Activated CD8-positive, alpha-beta memory T cell treated with anti-CD3 and anti-CD28 coated beads, Interleukin-2, amount 50 U/mL, for 4 hours (primary cell): ENCODE measurements around the gene PRKAG2.
"Not testable (repeated sequence)": the region's sequence is repeated elsewhere in the genome, so short reads cannot be mapped to it uniquely, and the experiment has no call there.

Experiments
- DNase-seq: peaks from one replicate; pipeline ENCODE4 v3.0.0-alpha.2; 2020

Gene PRKAG2

DNA sequence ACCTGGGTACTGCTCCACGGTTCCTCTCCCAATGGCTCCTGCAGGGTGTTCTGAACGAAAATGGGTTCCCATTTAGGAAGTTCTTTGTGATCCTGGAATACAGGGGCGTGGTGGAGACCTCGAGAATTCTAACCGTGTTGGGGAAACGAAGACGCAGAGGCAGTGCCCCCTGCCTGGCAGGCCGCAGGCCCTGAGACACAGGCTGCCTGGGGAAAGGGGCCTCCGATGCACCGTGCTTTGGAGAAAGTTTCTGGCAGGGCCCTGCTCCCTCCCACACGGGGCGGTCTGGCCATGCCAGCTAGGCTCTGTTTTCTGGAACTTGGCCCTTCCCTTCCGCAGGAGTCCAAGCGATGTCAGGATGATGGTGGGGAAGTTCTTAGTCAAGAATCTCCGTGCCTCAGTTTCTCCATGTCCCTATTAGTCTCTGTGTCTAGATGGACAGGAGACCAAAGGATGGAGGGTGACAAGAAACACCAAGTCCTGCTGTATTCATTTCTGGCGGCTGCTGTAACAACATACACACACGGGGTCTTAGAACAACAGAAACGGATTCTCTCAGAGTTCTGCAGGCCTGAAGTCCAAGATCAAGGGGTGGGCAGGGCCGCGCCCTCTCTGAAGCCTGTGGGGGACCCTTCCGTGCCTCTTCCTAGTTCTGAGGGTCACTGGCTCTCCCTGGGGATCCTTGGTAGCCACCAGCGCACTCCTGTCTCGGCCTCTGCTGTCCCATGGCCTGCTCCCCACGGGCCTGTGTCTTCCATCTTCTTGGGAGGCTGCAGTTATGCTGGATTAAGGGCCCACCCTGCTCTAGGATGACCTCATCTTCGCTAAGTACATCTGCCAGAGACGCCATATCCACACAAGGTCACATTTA, 27.7 kb downstream of the PRKAG2 start:
- no peak for DNase-seq

- no peak for DNase-seq
Observed at GRCh38 chr7:151847681-151848081, 29.2 kb downstream of the PRKAG2 start.

- no peak for DNase-seq
Observed at GRCh38 chr7:151847136-151847535, 29.8 kb downstream of the PRKAG2 start.

DNA sequence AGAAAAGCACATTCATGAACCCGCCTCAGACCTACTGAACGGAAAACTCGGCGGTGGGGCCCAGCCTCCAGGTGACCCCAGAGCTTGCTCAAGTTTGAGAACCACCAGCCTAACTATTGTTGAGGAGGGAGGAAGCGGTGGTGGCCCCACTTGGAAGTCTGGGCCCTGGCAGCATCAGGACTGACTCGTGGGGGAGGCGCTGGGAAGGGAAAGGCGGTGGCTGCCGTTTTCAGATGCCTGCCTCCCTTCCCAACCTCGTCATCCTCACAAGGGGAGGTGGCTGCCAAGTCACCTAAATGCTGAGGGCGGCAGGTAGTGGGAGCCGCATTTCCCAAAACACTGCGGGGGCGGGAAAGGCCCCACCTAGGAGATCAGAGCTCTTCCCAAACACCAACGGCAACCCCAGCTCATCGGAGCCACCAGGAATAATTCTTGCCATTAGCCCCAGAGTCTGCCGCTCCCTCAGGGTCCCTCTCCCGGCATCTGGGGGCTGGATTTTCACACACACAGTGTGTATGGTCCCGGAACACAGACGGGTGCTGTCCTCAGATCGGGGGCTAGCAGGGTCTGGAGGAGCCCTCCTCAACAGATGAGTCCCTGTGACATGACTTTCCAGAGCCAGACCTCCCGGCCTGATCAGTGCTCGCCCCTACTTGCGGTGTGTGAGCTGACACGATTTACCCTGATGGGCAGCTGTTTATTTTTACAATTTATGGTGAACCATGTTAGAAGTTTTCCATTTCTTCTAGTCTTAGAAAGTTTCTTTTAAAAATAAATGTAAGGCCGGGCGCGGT, 31.3 kb downstream of the PRKAG2 start:
- no peak for DNase-seq

GRCh38 chr7:151844825-151845200, 32.1 kb downstream of the PRKAG2 start:
- no peak for DNase-seq

- no peak for DNase-seq
Observed at GRCh38 chr7:151844071-151844824, 32.7 kb downstream of the PRKAG2 start.

DNA sequence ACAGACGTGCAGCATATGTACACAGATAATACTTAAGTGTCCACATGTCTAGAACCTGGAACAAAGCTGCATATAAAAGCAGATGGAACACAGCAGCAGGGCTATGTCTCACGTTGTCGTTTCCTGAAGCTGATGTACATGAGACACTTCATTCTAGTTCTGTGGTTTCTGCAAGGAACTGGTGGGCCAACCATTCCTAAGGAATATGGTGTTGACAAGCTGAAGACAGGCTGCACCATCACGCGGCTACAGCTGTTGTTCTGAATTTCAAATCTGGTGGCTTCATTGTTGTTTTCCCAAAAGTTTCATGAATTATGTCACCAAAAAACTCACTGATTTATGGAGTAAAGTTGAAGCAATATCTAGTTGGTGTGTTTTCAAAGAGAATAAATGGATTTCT, 33.7 kb downstream of the PRKAG2 start:
- no peak for DNase-seq

DNA sequence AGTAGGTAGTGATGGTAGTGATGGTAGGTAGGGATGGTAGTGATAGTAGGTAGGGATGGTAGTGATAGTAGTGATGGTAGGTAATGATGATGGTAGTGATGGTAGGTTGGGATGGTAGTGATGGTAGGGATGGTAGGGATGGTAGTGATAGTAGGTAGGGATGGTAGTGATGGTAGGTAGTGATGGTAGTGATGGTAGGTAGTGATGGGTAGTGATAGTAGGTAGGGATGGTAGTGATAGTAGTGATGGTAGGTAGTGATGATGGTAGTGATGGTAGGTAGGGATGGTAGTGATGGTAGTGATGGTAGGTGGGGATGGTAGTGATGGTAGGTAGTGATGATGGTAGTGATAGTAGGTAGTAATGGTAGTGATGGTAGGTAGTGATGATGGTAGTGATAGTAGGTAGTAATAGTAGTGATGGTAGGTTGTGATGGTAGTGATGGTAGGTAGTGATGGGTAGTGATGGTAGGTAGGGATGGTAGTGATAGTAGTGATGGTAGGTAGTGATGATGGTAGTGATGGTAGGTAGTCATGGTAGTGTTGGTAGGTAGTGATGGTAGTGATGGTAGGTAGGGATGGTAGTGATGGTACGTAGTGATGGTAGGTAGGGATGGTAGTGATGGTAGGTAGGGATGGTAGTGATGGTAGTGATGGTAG, 35.4 kb downstream of the PRKAG2 start:
- DNase-seq = not testable (repeated sequence)

DNA sequence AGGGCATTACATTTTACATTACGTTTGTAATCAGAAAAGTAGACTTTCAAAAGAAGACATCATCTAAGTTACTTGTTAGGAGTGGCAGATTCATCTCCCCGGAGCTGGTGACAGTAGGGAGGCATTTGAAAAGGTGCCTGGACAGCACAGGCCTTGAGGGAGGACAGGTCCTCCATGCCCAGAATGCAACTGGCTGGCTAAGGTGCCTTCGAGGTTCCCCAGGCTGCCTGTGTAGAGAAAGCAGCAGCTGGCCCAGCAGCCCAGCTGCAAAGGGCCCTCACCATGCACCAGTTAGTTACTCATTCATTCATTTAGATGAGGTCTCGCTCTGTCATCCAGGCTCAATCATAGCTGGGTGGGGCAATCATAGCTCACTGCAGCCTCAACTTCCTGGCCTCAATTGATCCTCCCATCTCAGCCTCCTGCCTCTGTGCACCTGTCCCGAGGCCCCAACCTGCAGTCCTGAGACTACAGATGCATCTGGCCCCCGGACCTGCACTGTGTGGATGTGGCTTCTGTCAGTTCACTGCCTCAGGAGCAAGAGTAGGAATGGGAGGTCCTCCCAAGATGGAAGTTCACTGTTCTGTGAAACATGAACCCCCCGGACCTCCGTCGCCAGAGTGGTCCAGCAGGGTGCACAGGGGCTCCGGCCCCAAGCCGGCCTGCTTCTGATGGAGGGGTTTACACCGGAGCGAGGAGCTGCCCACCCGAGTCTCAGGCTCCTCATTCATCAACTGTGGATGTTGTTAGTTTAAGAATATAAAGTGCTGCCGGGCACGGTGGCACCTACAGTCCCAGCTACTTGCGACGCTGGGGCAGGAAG, 36.6 kb downstream of the PRKAG2 start:
- no peak for DNase-seq

GRCh38 chr7:151839451-151839921, 37.4 kb downstream of the PRKAG2 start:
- no peak for DNase-seq

- peak; percentile 36 for DNase-seq
Observed at GRCh38 chr7:151838861-151839381, 38.0 kb downstream of the PRKAG2 start.

GRCh38 chr7:151838072-151838471, 38.8 kb downstream of the PRKAG2 start:
- DNase-seq = no peak

- no peak for DNase-seq
Observed at GRCh38 chr7:151837285-151838042, 39.5 kb downstream of the PRKAG2 start.

GRCh38 chr7:151836927-151837205, 40.0 kb downstream of the PRKAG2 start:
- no peak for DNase-seq

DNA sequence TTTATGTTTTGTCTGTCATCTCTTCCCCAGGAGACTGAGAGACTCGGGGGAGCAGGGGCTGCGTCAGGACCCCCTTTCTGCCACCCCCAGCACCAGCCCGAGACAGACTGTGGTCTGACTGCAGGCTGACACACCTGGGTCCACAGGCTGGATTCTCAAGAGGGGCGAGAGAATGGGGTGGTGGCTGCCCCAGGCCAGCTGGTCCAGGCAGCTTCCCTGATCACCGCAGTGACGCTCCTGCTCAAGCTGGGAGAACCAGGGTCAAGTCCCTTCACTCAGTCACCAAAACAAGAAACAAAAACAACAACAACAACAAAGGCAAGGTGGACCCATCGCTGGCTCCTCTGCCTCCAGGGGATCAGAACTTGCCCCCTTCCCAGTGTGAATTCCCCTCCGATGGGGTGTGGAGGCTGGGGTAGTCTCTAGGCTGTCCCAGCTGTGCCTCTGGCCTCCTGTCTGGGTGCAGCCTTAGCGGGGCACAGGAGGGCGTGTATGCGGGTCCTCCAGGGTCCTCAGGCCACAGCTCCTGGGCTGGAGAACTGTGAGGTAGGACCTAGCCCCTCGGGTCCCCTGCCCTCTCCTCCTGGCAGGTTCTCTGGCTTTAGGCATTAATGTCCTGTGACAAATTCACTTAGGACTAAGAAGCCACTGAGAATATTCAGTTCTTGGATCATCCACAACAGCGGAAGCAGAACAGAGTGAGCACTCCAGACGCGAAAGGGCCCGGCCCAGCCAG, 40.6 kb downstream of the PRKAG2 start:
- DNase-seq = no peak

- no peak for DNase-seq
Observed at GRCh38 chr7:151835636-151836035, 41.3 kb downstream of the PRKAG2 start.

DNA sequence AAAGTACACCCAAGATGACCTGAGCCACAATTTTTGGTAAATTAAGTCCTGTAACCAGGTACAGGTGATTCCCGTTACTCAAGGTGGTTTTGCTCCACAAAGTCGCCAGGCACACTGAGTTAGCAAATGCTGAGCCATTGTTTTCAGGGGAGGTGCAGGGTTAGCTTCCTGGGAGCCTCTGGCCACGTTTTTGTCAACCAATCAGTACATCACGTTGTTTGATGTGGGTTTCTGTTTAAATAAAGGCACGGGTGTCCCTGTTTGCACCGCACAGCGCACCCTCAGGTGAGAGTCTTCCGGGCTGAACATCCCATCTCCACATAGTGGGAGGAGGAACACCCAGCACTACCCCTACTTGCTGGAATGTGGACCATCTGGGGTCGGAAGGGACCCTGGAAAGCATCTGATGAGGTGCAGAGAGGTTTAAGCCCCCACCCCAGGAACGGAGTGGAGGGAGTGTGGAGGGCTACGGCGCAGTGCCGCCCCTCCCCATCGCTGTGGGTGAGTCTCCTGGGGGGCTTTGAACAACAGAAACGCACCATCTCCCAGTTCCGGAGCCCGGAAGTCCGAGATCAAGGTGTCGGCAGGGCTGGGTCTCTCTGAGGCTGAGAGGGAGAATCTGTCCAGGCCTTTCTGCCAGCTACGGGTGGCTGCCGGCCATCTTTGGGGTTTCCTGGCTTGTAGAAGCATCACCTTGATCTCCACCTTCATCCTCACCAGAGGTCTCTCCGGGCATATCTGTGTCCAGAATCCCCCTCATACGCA, 42.5 kb downstream of the PRKAG2 start:
- no peak for DNase-seq

GRCh38 chr7:151833691-151834090, 43.2 kb downstream of the PRKAG2 start:
- no peak for DNase-seq

- no peak for DNase-seq
Observed at GRCh38 chr7:151833213-151833651, 43.7 kb downstream of the PRKAG2 start.
